ENCODE measurements around the gene ZNF239.
"Not testable (repeated sequence)": the region's sequence is repeated elsewhere in the genome, so short reads cannot be mapped to it uniquely, and the experiment has no call there.

The ZNF239 gene

DNA sequence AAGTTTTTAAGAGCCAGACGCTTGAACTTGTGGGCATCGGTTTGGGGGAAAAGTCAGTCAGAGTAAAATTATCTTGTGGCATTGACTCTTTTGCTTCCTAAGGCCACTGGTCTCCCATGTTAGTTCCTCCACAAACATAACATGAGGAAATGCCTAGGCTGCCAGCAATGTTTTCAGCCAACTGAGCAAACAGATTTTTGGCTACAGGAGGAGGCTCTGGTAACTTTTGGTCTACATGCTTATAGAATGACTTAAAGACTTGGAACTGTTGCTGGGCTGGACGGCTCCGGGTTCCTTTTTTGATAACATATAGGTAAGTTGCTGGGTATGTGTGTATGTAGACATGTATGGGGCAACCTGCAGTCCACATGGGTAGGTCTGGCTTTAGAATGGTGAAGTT, 9.6 kb upstream of the ZNF239 start:
- in situ Hi-C loops (cut with MboI; ENCODE audit: low sequenced_read_pairs): no loop called here

DNA sequence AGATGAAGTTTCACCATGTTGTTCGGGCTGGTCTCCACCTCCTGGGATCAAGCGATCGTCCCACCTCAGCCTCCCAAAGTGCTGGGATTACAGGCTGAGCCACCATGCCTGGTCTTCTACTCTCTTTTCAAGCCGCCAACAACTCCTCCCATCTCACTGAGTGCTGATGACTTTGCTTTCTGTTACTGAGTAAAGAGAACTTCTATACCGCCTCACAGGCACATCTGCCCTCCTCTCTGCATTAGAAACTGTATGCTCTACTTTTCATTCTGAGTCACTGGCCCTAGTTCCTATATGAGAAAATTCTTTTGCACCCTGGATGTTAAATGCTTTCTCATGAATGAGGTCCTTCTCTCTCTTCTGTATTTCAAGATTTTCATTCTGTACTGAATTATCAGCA, 2.2 kb upstream of the ZNF239 start:
- in situ Hi-C loops (cut with MboI; ENCODE audit: low sequenced_read_pairs): no loop called here

DNA sequence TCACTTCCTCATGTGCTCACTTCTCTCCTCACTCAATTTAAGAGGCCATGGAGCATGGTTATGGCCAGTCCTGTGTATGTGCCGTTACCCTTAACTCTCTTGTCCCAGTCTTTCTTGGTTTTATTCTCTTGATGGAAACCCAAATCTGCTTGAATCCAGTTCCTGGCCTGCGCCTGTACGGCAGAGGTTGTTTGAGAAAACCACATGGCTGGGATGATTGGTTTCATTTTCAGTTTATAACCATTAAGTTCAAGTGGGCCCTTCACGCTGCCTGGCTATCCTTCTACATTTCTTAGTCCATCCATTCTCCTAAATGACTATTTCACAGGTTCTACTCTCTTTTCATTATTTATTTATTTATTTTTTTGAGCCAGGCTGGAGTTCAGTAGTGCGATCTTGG, 1.6 kb upstream of the ZNF239 start:
- in situ Hi-C loops (cut with MboI; ENCODE audit: low sequenced_read_pairs): no loop called here

DNA sequence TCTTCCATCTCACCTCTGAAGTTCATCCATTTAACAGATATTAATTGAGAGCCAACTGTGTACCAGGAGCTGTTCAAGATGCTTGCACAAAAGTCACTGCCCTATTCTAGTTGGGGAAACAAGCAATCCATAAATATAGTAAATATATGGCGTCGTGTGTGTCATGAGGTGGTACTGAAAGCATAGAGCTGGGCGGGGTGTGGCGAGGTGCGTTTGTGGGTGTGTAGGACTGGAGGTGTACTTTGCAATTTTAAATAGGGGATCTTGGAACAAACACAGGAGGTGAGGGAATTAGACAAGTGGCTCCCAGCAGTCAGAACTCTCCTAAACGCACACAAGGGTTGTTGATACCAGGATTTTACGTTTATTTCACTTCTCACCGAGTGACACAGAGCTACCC, 490 bp upstream of the ZNF239 start:
- in situ Hi-C loops (cut with MboI; ENCODE audit: low sequenced_read_pairs): no loop called here

DNA sequence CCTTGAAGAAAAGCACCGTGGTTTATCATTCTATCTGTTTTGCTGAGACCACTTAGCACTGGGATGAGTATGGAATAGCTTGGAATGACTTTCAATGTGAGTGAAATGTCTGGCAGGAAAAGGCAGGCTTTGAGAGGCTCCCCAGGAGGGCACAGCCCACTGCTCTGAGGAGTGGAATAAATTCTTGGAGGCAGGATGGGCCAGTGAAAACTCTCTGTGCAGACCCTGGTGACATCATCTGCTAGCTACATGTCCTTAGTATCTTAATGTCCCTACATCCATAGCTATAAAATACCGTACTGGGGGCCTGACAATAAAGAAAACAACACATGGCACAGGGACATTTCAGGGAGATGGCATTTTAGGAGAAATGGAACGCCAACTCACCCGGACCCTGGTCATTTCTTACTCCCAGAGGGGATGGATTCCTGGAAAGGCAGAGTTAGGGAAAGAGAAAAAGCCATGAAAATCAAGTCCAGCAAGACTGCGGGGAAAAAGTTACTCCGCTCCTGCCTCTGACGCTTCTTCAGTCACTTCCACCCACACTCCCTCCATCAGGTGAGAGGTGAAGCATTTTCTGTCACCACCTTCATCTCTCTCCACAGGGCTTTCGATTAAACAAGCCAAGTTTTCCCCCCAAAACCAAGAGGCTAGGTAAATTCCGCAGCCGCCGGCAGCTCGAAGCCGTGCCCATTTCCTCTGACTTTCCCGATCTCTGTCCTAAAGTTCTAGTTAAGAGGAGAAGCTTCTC, 991 bp downstream of the ZNF239 start:
- in situ Hi-C loops (cut with MboI; ENCODE audit: low sequenced_read_pairs): no loop called here

DNA sequence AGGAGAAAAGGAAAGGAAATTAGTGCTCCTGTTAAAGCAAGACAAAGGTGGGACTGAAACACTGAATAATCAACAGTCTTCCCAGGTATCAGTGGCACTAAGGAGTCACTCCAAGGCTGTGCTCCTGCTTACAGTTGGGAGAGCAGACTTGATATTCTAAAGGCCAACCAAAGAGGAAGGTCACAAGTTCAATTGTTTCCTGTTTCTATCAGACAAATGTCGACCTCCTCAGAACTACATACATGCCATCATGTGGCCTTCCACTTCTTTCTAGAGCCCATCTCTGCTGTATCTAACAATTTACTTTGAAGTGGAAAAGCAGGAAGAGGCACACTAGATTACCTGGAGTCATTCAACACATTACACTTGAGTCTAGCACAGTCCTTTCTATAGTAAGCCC, 3.4 kb downstream of the ZNF239 start:
- in situ Hi-C loops (cut with MboI; ENCODE audit: low sequenced_read_pairs): no loop called here

DNA sequence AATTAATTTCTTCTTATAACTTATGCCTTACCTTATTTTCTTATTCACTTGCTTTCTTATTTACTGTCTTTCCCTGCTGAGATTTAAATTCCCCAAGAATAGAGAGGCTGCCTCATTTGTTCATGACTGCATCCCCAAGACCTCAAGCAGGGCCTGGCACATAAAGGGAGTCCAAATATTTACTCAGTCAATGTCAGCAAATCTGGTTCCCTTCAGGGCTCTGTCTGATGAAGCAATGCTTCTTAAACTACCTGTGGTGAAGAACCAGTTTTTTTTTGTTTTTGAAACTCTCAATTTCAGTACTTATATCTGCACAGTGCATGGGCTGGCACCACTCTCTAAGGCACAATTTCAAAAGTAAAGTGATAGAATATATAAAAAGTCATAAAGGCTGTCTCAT, 4.7 kb downstream of the ZNF239 start:
- in situ Hi-C loops (cut with MboI; ENCODE audit: low sequenced_read_pairs): no loop called here

DNA sequence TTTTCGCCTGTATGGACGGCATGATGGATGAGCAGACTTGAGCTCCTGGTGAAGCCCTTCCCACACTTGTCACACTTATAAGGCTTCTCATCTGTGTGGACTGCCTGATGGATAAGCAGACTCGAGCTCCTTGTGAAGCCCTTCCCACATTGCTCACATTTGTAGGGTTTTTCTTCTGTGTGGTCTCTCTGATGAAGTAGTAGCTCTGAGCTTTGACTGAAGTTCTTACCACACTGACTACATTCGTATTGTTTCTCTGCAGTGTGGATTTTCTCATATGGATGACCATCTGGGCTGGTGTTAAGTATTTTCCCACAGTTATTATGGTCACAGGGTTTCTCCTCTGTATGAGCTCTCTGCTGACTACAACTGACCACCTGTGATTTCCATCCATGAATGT, 17.2 kb downstream of the ZNF239 start:
- in situ Hi-C loops (cut with MboI; ENCODE audit: low sequenced_read_pairs): no loop called here

DNA sequence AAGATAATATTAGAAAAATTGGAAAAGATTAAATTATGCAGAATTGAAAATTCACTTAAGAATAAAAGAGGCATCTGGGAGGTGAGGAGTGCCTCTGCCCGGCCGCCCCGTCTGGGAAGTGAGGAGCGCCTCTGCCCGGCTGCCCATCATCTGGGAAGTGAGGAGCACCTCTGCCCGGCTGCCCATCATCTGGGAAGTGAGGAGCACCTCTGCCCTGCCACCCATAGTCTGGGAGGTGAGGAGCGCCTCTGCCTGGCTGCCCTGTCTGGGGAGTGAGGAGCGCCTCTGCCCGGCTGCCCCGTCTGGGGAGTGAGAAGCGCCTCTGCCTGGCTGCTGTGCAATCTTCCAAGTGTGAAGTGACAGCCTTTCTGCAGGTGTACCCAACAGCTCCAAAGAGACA, 30.7 kb downstream of the ZNF239 start:
- in situ Hi-C loops (cut with MboI; ENCODE audit: low sequenced_read_pairs): not testable (repeated sequence)

DNA sequence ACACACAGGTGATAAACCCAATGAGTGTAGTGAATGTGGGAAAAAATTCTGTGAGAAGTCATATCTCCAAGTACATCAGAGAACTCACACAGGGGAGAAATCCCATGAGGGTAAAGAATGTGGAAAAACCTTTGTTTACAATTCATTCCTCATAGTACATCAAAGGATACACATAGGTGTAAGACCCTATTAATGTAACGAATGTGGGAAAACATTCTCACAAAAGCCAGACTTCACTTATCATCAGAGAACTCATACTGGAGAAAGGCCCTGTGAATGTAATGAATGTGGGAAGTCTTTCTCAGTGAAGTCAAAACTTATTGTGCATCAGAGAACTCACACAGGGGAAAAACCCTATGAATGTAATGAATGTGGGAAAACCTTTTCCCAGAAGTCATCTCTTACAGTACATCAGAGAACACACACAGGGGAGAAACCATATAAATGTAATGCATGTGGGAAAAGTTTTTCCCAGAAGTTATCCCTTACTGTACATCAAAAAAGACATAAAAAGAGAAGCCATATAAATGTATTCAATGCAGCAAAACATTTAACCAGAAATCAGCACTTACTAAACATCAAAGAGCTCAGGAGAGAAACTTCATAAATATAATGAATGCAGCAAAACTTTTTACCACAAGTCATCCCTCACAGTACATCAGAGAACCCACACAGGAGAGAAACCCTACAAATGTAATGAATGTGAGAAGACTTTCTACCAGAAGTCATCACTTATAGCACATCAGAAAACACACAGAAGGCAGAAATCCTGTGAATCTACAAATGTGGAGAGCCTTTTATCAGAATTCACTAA, 49.8 kb downstream of the ZNF239 start:
- in situ Hi-C loops (cut with MboI; ENCODE audit: low sequenced_read_pairs): no loop called here

Measured in HL-60/S4 treated with retinoic acid at 250 ng/mL for 4 days and 3 days (cell line).